HCT116 (cell line): ENCODE results near the gene WWOX. TPM values are rescaled to one million over a fixed set of nuclear protein-coding genes. Genes with fewer than 3 reads are reported as not detected.

Experiments
- ATAC-seq: fragments of 200-7000 bp; cut with Tn5 transposase; 2 replicates; pipeline ENCODE4 v1.9.1; 2020; ENCODE audit warnings: mild to moderate bottlenecking, moderate library complexity
- BruUV-seq: library from RNA; stranded (reverse); fragments of 400-500 nt; replicated peaks from 2 replicates; lab custom pipeline; 2021; lab: Mats Ljungman, UMichigan
- CTCF ChIA-PET: fragments of 300-600 bp; sonication (Branson Sonifier 250); formaldehyde crosslinking; loops from one replicate; lab custom pipeline; 2021; ENCODE audit warnings: antibody characterized with exemption; lab: Charles Lee
- POLR2A ChIA-PET: fragments of 300-600, 350-600 bp; sonication (Branson Sonifier 250); formaldehyde crosslinking; loops from one replicate; lab custom pipeline; 2021; ENCODE audit warnings: antibody characterized with exemption; lab: Charles Lee
- RAD21 ChIA-PET, 2 experiments: fragments of 300-600 bp; sonication (Branson Sonifier 250); formaldehyde crosslinking; loops; one replicate each; lab custom pipeline; 2023; ENCODE audit warnings: low total read pairs in 2 of 2; ENCODE audit not compliant: uncharacterized antibody in 2 of 2, unreplicated experiment in 2 of 2, low non-redundant PET in 1 of 2; lab: Charles Lee
- DNase-seq: peaks from one replicate; pipeline ENCODE4 v3.0.0-alpha.2; 2010; ENCODE audit warnings: low read depth, low spot score
- H2AFZ ChIP-seq: fragments of 200-600 bp; shearing (Covaris generic), sonication (generic); 2 replicates; pipeline ENCODE4 v1.6.1; 2017; ENCODE audit warnings: low read depth, mixed run types, mixed read lengths, antibody characterized with exemption, low read length; ENCODE audit not compliant: poor library complexity, severe bottlenecking
- H3K27ac ChIP-seq: 2 replicates; pipeline ENCODE4 v1.5.1; 2012; ENCODE audit warnings: low read depth, low read length
- H3K27me3 ChIP-seq: fragments of 200-600 bp; sonication (generic); 2 replicates; pipeline ENCODE4 v1.6.1; 2016; ENCODE audit warnings: mixed run types, low read length, mixed read lengths; ENCODE audit not compliant: insufficient read depth
- H3K36me3 ChIP-seq, 2 experiments: fragments of 200-500 bp in 1 of 2; fragments of 200-600 bp in 1 of 2; sonication (Bioruptor generic) in 1 of 2; sonication (generic) in 1 of 2; 2 replicates each; pipeline versions ENCODE4 v1.5.1 to v1.6.1; 2014 to 2016; ENCODE audit warnings: low read length in 2 of 2, inconsistent platforms in 1 of 2, mixed read lengths in 1 of 2, mixed run types in 1 of 2; ENCODE audit not compliant: insufficient read depth in 2 of 2, control insufficient read depth in 1 of 2
- H3K4me1 ChIP-seq, 2 experiments: fragments of 200-600 bp in 1 of 2; sonication (generic) in 1 of 2; 2 replicates each; pipeline versions ENCODE4 v1.5.1 to v1.6.1; 2012 to 2017; ENCODE audit warnings: low read length in 2 of 2, inconsistent platforms in 1 of 2, mild to moderate bottlenecking in 1 of 2, mixed read lengths in 1 of 2, mixed run types in 1 of 2, moderate library complexity in 1 of 2; ENCODE audit not compliant: insufficient read depth in 2 of 2, control insufficient read depth in 1 of 2
- H3K4me2 ChIP-seq: fragments of 200-600 bp; sonication (generic); 2 replicates; pipeline ENCODE4 v1.6.1; 2017; ENCODE audit warnings: mixed run types, low read length, mixed read lengths
- H3K4me3 ChIP-seq, 2 experiments: fragments of 200-600 bp in 1 of 2; sonication (generic) in 1 of 2; replicated peaks in 1 of 2; 2 replicates each; pipeline ENCODE4 v1.5.1; 2011 to 2016; ENCODE audit warnings: low read length in 2 of 2, control low read depth in 1 of 2, low read depth in 1 of 2, mild to moderate bottlenecking in 1 of 2, mixed read lengths in 1 of 2, mixed run types in 1 of 2
- H3K79me2 ChIP-seq: fragments of 200-600 bp; sonication (generic); 2 replicates; pipeline ENCODE4 v1.6.1; 2017; ENCODE audit warnings: mild to moderate bottlenecking, mixed run types, low read length, moderate library complexity, mixed read lengths; ENCODE audit not compliant: insufficient read depth
- H3K9ac ChIP-seq: fragments of 200-600 bp; sonication (generic); 2 replicates; pipeline ENCODE4 v1.6.1; 2016; ENCODE audit warnings: low read length, mixed read lengths
- H3K9me2 ChIP-seq: fragments of 200-600 bp; sonication (generic), shearing (Covaris generic); 2 replicates; pipeline ENCODE4 v1.6.1; 2017; ENCODE audit warnings: mixed run types, mild to moderate bottlenecking, moderate library complexity; ENCODE audit not compliant: insufficient read depth
- H3K9me3 ChIP-seq, 2 experiments: fragments of 200-500 bp in 1 of 2; fragments of 200-600 bp in 1 of 2; sonication (Bioruptor generic) in 1 of 2; sonication (generic) in 1 of 2; 2 replicates each; pipeline ENCODE4 v1.6.1; 2014 to 2017; ENCODE audit warnings: low read length in 2 of 2, mixed read lengths in 2 of 2, inconsistent platforms in 1 of 2, low read depth in 1 of 2, mild to moderate bottlenecking in 1 of 2, mixed run types in 1 of 2, moderate library complexity in 1 of 2; ENCODE audit not compliant: control insufficient read depth in 1 of 2, insufficient read depth in 1 of 2
- H4K20me1 ChIP-seq: fragments of 200-600 bp; sonication (generic), shearing (Covaris generic); 2 replicates; pipeline ENCODE4 v1.6.1; 2017; ENCODE audit warnings: mixed run types, mild to moderate bottlenecking, moderate library complexity; ENCODE audit not compliant: insufficient read depth
- CBX3 ChIP-seq: IDR thresholded peaks from 2 replicates; pipeline ENCODE4 v1.6.1; 2012; ENCODE audit warnings: low read depth
- CEBPB ChIP-seq: IDR thresholded peaks from 2 replicates; pipeline ENCODE4 v1.6.1; 2012; ENCODE audit warnings: low read depth
- EGR1 ChIP-seq: IDR thresholded peaks from 2 replicates; pipeline ENCODE4 v1.6.1; 2012; ENCODE audit warnings: low read depth
- EZH2 ChIP-seq: fragments of 200-600 bp; sonication (generic); IDR thresholded peaks from 2 replicates; pipeline ENCODE4 v1.6.1; 2017; ENCODE audit warnings: antibody characterized with exemption, mixed run types
- EZH2phosphoT487 ChIP-seq: fragments of 200-600 bp; IDR thresholded peaks from 2 replicates; pipeline ENCODE4 v1.6.1; 2018; ENCODE audit warnings: antibody characterized with exemption, borderline replicate concordance
- FOSL1 ChIP-seq: IDR thresholded peaks from 2 replicates; pipeline ENCODE4 v1.6.1; 2012; ENCODE audit warnings: low read depth
- JUND ChIP-seq: IDR thresholded peaks from 2 replicates; pipeline ENCODE4 v1.6.1; 2012
- MAX ChIP-seq: IDR thresholded peaks from 2 replicates; pipeline ENCODE4 v1.6.1; 2012
- POLR2A ChIP-seq: IDR thresholded peaks from 2 replicates; pipeline ENCODE4 v1.7.0; 2011; ENCODE audit warnings: borderline replicate concordance; ENCODE audit not compliant: insufficient read depth, insufficient read length; ENCODE audit errors: extremely low read depth
- REST ChIP-seq: IDR thresholded peaks from 2 replicates; pipeline ENCODE4 v1.6.1; 2012; ENCODE audit warnings: low read depth
- SP1 ChIP-seq: IDR thresholded peaks from 2 replicates; pipeline ENCODE4 v1.6.1; 2012; ENCODE audit warnings: low read depth
- SRF ChIP-seq: IDR thresholded peaks from 2 replicates; pipeline ENCODE4 v1.6.1; 2012; ENCODE audit warnings: low read depth
- TCF7L2 ChIP-seq: IDR thresholded peaks from 2 replicates; pipeline ENCODE4 v1.7.0; 2011; ENCODE audit warnings: borderline replicate concordance, inconsistent platforms; ENCODE audit not compliant: insufficient read depth, insufficient read length; ENCODE audit errors: extremely low read depth
- YY1 ChIP-seq: IDR thresholded peaks from 2 replicates; pipeline ENCODE4 v1.6.1; 2011; ENCODE audit warnings: low read length, low read depth, moderate library complexity, mild to moderate bottlenecking; ENCODE audit not compliant: insufficient replicate concordance; ENCODE audit errors: extremely low read depth
- ZNF274 ChIP-seq: fragments of 200-500 bp; sonication (Bioruptor generic); IDR thresholded peaks from 2 replicates; pipeline ENCODE4 v1.6.1; 2014; ENCODE audit warnings: mild to moderate bottlenecking, low read depth, low read length, inconsistent platforms
- intact Hi-C: fragments of 100-400 bp; cut with micrococcal nuclease; formaldehyde crosslinking; loops from 2 replicates; pipeline ENCODE4 v1.10.0; 2022
- total RNA-seq: library from RNA; stranded (reverse); gene quantifications from one replicate; pipeline ENCODE4 v1.2.1, GENCODE V29; 2021; ENCODE audit not compliant: unreplicated experiment
- TF ChIP-seq, protein P1 (sequence below), 3 experiments: fragments of 200-600 bp in 1 of 3; sonication (generic) in 1 of 3; IDR thresholded peaks in 2 of 3; conservative IDR thresholded peaks in 1 of 3; 2 replicates each; pipeline ENCODE4 v1.5.1; 2012 to 2017; ENCODE audit warnings: low read depth in 2 of 3, low read length in 2 of 3, antibody characterized with exemption in 1 of 3, borderline replicate concordance in 1 of 3, control low read depth in 1 of 3, mild to moderate bottlenecking in 1 of 3, mixed read lengths in 1 of 3, mixed run types in 1 of 3, moderate library complexity in 1 of 3; ENCODE audit not compliant: insufficient read depth in 1 of 3
- TF ChIP-seq, protein P2 (sequence below): IDR thresholded peaks from 2 replicates; pipeline ENCODE4 v1.6.1; 2011; ENCODE audit warnings: mild to moderate bottlenecking, low read length, moderate library complexity; ENCODE audit not compliant: insufficient replicate concordance; ENCODE audit errors: extremely low read depth

The WWOX gene
- total RNA-seq, 1 experiment from 2014 or later = 13.7 TPM

DNA sequence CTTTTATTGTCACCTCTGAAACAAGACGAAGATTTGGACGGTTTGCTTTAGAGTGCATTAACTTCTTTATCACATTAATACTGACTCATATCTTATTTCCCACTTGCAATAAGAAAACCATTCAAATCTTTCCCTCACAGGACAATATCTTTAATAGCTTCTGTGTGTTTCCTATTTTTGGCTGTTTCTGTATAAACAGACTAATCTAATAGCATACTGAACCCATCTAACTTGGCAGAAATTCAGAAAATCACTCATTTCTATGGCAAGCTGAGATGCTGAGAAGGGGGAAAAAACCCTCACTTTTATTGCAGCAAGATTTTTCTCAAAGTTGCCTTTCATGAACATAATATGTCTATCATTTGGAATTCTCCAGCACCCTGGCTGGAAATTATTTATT, 524.9 kb downstream of the WWOX start:
- no peak overlapping the region for H3K4me3 ChIP-seq
- ChIA-PET RAD21 (no interaction called here), POLR2A (no interaction called here), CTCF (no interaction called here)
- no peak overlapping the region for H3K9ac ChIP-seq
- no peaks in the 10 kb centered on the region for H3K9me2 ChIP-seq
- no peaks in the 10 kb centered on the region for H3K9me3 ChIP-seq
- no peak overlapping the region for H3K4me2 ChIP-seq
- TF ChIP-seq REST (no peak), FOSL1 (no peak), SRF (no peak), POLR2A (no peak), SP1 (no peak), MAX (no peak), EGR1 (no peak), JUND (no peak), YY1 (no peak), EZH2phosphoT487 (no peak), TCF7L2 (no peak), ZNF274 (no peak), CEBPB (no peak), CBX3 (no peak), EZH2 (no peak)
- TF ChIP-seq, protein P1, sequence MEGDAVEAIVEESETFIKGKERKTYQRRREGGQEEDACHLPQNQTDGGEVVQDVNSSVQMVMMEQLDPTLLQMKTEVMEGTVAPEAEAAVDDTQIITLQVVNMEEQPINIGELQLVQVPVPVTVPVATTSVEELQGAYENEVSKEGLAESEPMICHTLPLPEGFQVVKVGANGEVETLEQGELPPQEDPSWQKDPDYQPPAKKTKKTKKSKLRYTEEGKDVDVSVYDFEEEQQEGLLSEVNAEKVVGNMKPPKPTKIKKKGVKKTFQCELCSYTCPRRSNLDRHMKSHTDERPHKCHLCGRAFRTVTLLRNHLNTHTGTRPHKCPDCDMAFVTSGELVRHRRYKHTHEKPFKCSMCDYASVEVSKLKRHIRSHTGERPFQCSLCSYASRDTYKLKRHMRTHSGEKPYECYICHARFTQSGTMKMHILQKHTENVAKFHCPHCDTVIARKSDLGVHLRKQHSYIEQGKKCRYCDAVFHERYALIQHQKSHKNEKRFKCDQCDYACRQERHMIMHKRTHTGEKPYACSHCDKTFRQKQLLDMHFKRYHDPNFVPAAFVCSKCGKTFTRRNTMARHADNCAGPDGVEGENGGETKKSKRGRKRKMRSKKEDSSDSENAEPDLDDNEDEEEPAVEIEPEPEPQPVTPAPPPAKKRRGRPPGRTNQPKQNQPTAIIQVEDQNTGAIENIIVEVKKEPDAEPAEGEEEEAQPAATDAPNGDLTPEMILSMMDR (IDR thresholded peaks at IDR 0.05 in 2 of 3, conservative IDR thresholded peaks at IDR 0.05 in 1 of 3; ENCODE audit: borderline replicate concordance in 1 of 3, insufficient read depth in 1 of 3, low read depth in 2 of 3, low read length in 2 of 3) = no peak
- TF ChIP-seq, protein P2, sequence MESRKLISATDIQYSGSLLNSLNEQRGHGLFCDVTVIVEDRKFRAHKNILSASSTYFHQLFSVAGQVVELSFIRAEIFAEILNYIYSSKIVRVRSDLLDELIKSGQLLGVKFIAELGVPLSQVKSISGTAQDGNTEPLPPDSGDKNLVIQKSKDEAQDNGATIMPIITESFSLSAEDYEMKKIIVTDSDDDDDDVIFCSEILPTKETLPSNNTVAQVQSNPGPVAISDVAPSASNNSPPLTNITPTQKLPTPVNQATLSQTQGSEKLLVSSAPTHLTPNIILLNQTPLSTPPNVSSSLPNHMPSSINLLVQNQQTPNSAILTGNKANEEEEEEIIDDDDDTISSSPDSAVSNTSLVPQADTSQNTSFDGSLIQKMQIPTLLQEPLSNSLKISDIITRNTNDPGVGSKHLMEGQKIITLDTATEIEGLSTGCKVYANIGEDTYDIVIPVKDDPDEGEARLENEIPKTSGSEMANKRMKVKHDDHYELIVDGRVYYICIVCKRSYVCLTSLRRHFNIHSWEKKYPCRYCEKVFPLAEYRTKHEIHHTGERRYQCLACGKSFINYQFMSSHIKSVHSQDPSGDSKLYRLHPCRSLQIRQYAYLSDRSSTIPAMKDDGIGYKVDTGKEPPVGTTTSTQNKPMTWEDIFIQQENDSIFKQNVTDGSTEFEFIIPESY = no peak
- no peaks in the 10 kb centered on the region for H3K36me3 ChIP-seq
- no peaks in the 10 kb centered on the region for H3K79me2 ChIP-seq
- H2AFZ ChIP-seq = no peak overlapping the region
- H3K27ac ChIP-seq = no peak overlapping the region
- DNase-seq = no peak
- H3K4me1 ChIP-seq = no peaks in the 10 kb centered on the region
- H3K27me3 ChIP-seq = no peaks in the 10 kb centered on the region
- no peaks in the 10 kb centered on the region for H4K20me1 ChIP-seq
- BruUV-seq = no TSS peak
- intact Hi-C loops = no loop called here
- no peak for ATAC-seq
